ENCODE results near the gene ABCA4.

The ABCA4 gene

DNA sequence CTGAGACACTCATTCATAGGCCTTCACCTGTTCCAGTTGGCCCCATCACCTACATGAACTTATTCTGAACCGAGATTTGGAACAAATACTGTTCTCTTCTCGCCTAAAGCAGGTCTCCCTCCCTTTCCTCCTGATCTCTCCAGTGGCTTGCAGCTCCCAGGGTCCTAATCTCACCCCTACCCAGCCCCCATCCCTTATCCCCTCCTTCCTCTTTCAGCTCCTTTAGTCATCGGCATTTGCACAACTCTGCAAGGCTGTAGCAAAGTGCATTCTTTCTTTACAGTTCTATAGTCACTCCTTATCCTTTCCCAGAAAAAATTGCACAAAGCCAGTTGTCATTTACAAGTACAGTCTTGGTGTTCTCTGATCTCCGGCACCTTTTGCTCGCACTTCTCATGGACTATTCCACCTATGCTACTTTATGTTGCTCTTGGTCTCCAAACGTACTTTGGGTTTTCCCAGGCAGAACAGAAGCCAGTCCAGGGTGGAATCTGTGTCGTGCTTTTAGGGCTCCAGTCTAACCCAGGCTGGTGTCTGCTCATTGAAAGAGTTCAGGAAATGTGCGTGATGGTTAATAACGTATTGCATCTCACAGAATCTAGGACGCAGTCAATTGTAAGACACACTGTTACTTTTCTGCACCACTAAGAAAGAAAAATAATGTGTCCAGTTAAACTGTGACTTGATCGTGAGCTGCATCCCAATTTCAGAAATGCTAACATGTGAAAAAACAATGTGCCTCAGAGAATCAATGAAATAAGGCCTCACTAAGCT lies 965 bp downstream of the ABCA4 start:
- DNase-seq = no peak
- TF ChIP-seq, protein P1, sequence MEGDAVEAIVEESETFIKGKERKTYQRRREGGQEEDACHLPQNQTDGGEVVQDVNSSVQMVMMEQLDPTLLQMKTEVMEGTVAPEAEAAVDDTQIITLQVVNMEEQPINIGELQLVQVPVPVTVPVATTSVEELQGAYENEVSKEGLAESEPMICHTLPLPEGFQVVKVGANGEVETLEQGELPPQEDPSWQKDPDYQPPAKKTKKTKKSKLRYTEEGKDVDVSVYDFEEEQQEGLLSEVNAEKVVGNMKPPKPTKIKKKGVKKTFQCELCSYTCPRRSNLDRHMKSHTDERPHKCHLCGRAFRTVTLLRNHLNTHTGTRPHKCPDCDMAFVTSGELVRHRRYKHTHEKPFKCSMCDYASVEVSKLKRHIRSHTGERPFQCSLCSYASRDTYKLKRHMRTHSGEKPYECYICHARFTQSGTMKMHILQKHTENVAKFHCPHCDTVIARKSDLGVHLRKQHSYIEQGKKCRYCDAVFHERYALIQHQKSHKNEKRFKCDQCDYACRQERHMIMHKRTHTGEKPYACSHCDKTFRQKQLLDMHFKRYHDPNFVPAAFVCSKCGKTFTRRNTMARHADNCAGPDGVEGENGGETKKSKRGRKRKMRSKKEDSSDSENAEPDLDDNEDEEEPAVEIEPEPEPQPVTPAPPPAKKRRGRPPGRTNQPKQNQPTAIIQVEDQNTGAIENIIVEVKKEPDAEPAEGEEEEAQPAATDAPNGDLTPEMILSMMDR (IDR thresholded peaks at IDR 0.05; ENCODE audit: low read length) = no peak
- TF ChIP-seq EZH2phosphoT487 (IDR thresholded peaks at IDR 0.05; ENCODE audit: low read length) (no peak), EZH2 (optimal IDR thresholded peaks at IDR 0.05; ENCODE audit: low read depth, low read length) (no peak)
- H3K4me1 ChIP-seq (ENCODE audit: low read length) = no peaks in the 10 kb centered on the region

DNA sequence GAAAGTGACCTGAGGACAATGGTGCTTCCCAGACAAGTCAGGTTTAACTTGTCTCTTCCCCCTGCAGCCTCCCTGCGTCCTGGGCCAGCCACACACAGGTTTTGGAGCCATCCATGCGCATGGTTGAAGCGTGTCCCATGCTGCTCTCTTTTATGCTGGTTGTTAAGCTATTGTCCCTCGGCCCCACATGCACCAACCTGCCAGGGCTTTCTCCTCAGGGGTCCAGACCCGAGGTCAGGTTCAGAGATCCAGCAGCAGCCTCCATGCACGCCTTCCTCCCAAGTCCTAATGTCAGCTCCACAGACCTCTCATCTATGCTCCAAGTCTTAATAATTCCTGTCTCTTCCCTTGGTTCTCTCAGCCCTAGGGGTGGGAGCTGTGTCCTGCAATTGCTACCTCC lies 1.6 kb downstream of the ABCA4 start:
- Histone ChIP-seq H3K4me3 (ENCODE audit: low read length) (no peak overlapping the region), H3K9me3 (replicated peaks; ENCODE audit: insufficient read depth, low read length) (no peaks in the 10 kb centered on the region), H3K9ac (ENCODE audit: low read length) (no peak overlapping the region), H3K36me3 (replicated peaks; ENCODE audit: insufficient read depth, low read length) (no peaks in the 10 kb centered on the region), H3K4me2 (ENCODE audit: low read depth, low read length) (no peak overlapping the region), H3K9me2 (replicated peaks; ENCODE audit: insufficient read depth, low read length) (no peaks in the 10 kb centered on the region), H3K27me3 (replicated peaks; ENCODE audit: insufficient read depth, low read length) (peaks cover 20% of the 10 kb centered on the region), H3K4me1 (ENCODE audit: low read length) (no peaks in the 10 kb centered on the region), H3K79me2 (ENCODE audit: low read length) (no peaks in the 10 kb centered on the region), H3K27ac (ENCODE audit: low read length) (no peak overlapping the region), H2AFZ (ENCODE audit: low read length) (no peak overlapping the region), H4K20me1 (ENCODE audit: insufficient read depth, low read length) (no peaks in the 10 kb centered on the region), H3F3A (ENCODE audit: insufficient read depth, low read length) (no peaks in the 10 kb centered on the region)
- no peak for DNase-seq
- TF ChIP-seq EZH2 (optimal IDR thresholded peaks at IDR 0.05; ENCODE audit: low read depth, low read length) = no peak
- TF ChIP-seq EZH2phosphoT487 (IDR thresholded peaks at IDR 0.05; ENCODE audit: low read length) = no peak
- TF ChIP-seq, protein P1 (IDR thresholded peaks at IDR 0.05; ENCODE audit: low read length) = no peak

More for the DNA sequence above, 965 bp downstream of the ABCA4 start:
- Histone ChIP-seq H2AFZ (ENCODE audit: low read length) (no peak overlapping the region), H3K9ac (ENCODE audit: low read length) (no peak overlapping the region), H3K9me3 (replicated peaks; ENCODE audit: insufficient read depth, low read length) (no peaks in the 10 kb centered on the region), H3K27me3 (replicated peaks; ENCODE audit: insufficient read depth, low read length) (peaks cover 16% of the 10 kb centered on the region), H3F3A (ENCODE audit: insufficient read depth, low read length) (no peaks in the 10 kb centered on the region), H3K9me2 (replicated peaks; ENCODE audit: insufficient read depth, low read length) (no peaks in the 10 kb centered on the region), H3K4me3 (ENCODE audit: low read length) (no peak overlapping the region), H3K79me2 (ENCODE audit: low read length) (no peaks in the 10 kb centered on the region), H3K4me2 (ENCODE audit: low read depth, low read length) (no peak overlapping the region), H4K20me1 (ENCODE audit: insufficient read depth, low read length) (no peaks in the 10 kb centered on the region), H3K36me3 (replicated peaks; ENCODE audit: insufficient read depth, low read length) (no peaks in the 10 kb centered on the region), H3K27ac (ENCODE audit: low read length) (no peak overlapping the region)

DNA sequence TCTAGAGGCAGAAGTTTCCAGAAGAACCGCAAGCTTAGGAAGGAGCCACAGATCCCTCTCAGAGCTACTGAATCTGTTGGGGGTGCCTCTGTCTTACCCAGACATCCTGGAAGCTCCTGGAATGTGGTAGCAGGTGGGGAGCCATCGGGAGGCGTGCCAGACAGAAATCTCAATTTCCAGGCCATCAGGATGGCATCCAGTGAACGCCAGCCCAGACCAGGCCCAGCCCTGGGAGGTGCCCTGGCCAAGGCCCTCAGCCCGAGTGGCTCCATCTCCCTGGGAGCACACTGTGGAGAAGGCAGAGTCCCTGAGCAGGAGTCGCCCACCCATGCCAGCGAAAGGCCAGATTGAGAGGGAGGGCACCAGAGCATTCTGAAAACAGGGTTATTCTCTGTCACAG lies 2.5 kb downstream of the ABCA4 start:
- H3K9ac ChIP-seq (ENCODE audit: low read length) = no peak overlapping the region
- no peaks in the 10 kb centered on the region for H3F3A ChIP-seq (ENCODE audit: insufficient read depth, low read length)
- no peaks in the 10 kb centered on the region for H3K9me2 ChIP-seq (replicated peaks; ENCODE audit: insufficient read depth, low read length)
- no peak overlapping the region for H3K27ac ChIP-seq (ENCODE audit: low read length)
- peaks cover 27% of the 10 kb centered on the region for H3K27me3 ChIP-seq (replicated peaks; ENCODE audit: insufficient read depth, low read length)
- H3K9me3 ChIP-seq (replicated peaks; ENCODE audit: insufficient read depth, low read length) = no peaks in the 10 kb centered on the region
- no peak overlapping the region for H2AFZ ChIP-seq (ENCODE audit: low read length)
- no peaks in the 10 kb centered on the region for H3K36me3 ChIP-seq (replicated peaks; ENCODE audit: insufficient read depth, low read length)
- TF ChIP-seq EZH2phosphoT487 (IDR thresholded peaks at IDR 0.05; ENCODE audit: low read length) = no peak
- no peak for TF ChIP-seq EZH2 (optimal IDR thresholded peaks at IDR 0.05; ENCODE audit: low read depth, low read length)
- TF ChIP-seq, protein P1 (IDR thresholded peaks at IDR 0.05; ENCODE audit: low read length) = no peak
- H3K4me2 ChIP-seq (ENCODE audit: low read depth, low read length) = no peak overlapping the region
- no peaks in the 10 kb centered on the region for H3K4me1 ChIP-seq (ENCODE audit: low read length)
- no peak for DNase-seq
- H3K4me3 ChIP-seq (ENCODE audit: low read length) = no peak overlapping the region
- no peaks in the 10 kb centered on the region for H3K79me2 ChIP-seq (ENCODE audit: low read length)
- H4K20me1 ChIP-seq (ENCODE audit: insufficient read depth, low read length) = no peaks in the 10 kb centered on the region
